ENCODE results near the gene SNN.

The SNN gene

GRCh38 chr16:11670171-11671131 lies 2.2 kb downstream of the SNN start:
- H3K4me3 ChIP-seq (ENCODE audit: low read depth in 1 of 2, low read length in 1 of 2) = peak overlapping the region; percentile 85 to 87
- TF ChIP-seq, protein P1, sequence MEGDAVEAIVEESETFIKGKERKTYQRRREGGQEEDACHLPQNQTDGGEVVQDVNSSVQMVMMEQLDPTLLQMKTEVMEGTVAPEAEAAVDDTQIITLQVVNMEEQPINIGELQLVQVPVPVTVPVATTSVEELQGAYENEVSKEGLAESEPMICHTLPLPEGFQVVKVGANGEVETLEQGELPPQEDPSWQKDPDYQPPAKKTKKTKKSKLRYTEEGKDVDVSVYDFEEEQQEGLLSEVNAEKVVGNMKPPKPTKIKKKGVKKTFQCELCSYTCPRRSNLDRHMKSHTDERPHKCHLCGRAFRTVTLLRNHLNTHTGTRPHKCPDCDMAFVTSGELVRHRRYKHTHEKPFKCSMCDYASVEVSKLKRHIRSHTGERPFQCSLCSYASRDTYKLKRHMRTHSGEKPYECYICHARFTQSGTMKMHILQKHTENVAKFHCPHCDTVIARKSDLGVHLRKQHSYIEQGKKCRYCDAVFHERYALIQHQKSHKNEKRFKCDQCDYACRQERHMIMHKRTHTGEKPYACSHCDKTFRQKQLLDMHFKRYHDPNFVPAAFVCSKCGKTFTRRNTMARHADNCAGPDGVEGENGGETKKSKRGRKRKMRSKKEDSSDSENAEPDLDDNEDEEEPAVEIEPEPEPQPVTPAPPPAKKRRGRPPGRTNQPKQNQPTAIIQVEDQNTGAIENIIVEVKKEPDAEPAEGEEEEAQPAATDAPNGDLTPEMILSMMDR (IDR thresholded peaks at IDR 0.05) = no peak
- H3K36me3 ChIP-seq = peaks cover 21% of the 10 kb centered on the region
- H3K9me3 ChIP-seq = no peaks in the 10 kb centered on the region
- peaks cover 64 to 72% of the 10 kb centered on the region in 2 experiments for H3K4me1 ChIP-seq (ENCODE audit: control insufficient read depth in 1 of 2, insufficient read depth in 1 of 2, low read depth in 1 of 2, low read length in 1 of 2)
- peaks cover 23% of the 10 kb centered on the region for H3K27me3 ChIP-seq
- H3K27ac ChIP-seq = peak overlapping the region; percentile 98

DNA sequence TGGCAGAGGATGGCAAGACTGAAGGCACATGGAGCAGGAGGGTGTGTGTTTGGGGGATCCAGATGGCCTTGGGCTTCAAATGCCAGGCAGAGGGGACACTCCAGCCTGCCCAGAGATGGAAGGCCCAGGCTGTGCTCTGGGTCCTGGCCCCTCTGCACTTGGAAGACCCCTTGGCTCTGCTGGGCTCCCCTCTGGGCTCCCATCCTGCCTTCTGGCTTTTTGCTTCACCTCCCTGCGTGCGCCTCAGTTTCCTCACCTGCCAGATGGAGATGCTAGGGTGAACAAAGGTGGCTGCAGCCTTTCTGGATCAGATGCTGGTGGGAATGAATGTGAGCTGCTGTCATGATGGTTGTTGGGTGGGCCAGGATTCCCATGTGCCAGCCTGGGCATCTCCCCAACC lies 3.0 kb downstream of the SNN start:
- peaks cover 64 to 74% of the 10 kb centered on the region in 2 experiments for H3K4me1 ChIP-seq (ENCODE audit: control insufficient read depth in 1 of 2, insufficient read depth in 1 of 2, low read depth in 1 of 2, low read length in 1 of 2)
- H3K27me3 ChIP-seq = peaks cover 15% of the 10 kb centered on the region
- H3K27ac ChIP-seq = peak overlapping the region; percentile 98
- H3K4me3 ChIP-seq (ENCODE audit: low read depth in 1 of 2, low read length in 1 of 2) = peak overlapping the region in 1 of 2 experiments; percentile 87
- no peaks in the 10 kb centered on the region for H3K9me3 ChIP-seq
- H3K36me3 ChIP-seq = peaks cover 29% of the 10 kb centered on the region
- TF ChIP-seq, protein P1 (IDR thresholded peaks at IDR 0.05) = no peak

DNA sequence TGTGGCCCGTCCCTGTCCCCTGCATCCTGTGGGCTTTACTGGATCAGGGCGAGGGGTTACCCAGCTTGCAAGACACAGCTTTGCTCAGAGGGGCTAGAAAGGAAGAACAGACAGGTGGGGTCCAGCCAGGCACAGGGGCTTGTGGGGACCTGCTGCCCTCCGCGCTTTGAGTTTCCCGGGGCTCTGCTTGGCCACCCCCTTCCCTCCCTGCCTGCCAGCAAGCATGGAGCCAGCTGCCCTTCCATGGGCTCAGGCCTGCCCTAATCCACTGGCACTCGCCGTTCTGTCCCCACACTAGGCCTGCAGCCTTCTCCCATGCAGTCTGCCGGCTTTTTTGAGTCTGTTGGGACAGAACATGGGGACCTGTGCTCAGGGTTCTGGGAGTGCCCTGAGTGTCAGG lies 3.4 kb downstream of the SNN start:
- Histone ChIP-seq H3K9me3 (no peaks in the 10 kb centered on the region), H3K27ac (peak overlapping the region; percentile 98), H3K36me3 (peaks cover 33% of the 10 kb centered on the region), H3K4me1 (ENCODE audit: control insufficient read depth in 1 of 2, insufficient read depth in 1 of 2, low read depth in 1 of 2, low read length in 1 of 2) (peaks cover 65 to 75% of the 10 kb centered on the region in 2 experiments), H3K4me3 (ENCODE audit: low read depth in 1 of 2, low read length in 1 of 2) (peak overlapping the region in 1 of 2 experiments; percentile 54), H3K27me3 (peaks cover 11% of the 10 kb centered on the region)
- TF ChIP-seq, protein P1 (IDR thresholded peaks at IDR 0.05) = no peak

- peaks cover 70 to 81% of the 10 kb centered on the region in 2 experiments for H3K4me1 ChIP-seq (ENCODE audit: control insufficient read depth in 1 of 2, insufficient read depth in 1 of 2, low read depth in 1 of 2, low read length in 1 of 2)
- no peaks in the 10 kb centered on the region for H3K9me3 ChIP-seq
- H3K4me3 ChIP-seq (ENCODE audit: low read depth in 1 of 2, low read length in 1 of 2) = peak overlapping the region; percentile 29 to 54
- TF ChIP-seq, protein P1 (IDR thresholded peaks at IDR 0.05) = no peak
- H3K27ac ChIP-seq = peak overlapping the region; percentile 98
- H3K36me3 ChIP-seq = peaks cover 41% of the 10 kb centered on the region
- peaks cover 3% of the 10 kb centered on the region for H3K27me3 ChIP-seq
Observed at GRCh38 chr16:11672206-11673090, 4.2 kb downstream of the SNN start.

All from neutrophil (primary cell).